Keratinocyte (primary cell): Measurements from ENCODE around the gene RPS19BP1.

ENCODE experiments used
- CTCF ChIP-seq, 3 experiments: IDR thresholded peaks in 1 of 3; conservative IDR thresholded peaks in 1 of 3; optimal IDR thresholded peaks in 1 of 3; 2 replicates in 2 of 3; 3 replicates in 1 of 3; pipeline versions ENCODE3 to v1.5.1; 2011; ENCODE audit warnings: low read length in 3 of 3, mild to moderate bottlenecking in 3 of 3, moderate library complexity in 2 of 3, control low read depth in 1 of 3, inconsistent platforms in 1 of 3; ENCODE audit not compliant: insufficient read depth in 2 of 3; ENCODE audit errors: extremely low read depth in 1 of 3
- EZH2 ChIP-seq: IDR thresholded peaks from one replicate; pipeline ENCODE4 v1.6.1; 2012; ENCODE audit warnings: inconsistent platforms, mild to moderate bottlenecking, low read length, moderate library complexity

- TF ChIP-seq CTCF (optimal IDR thresholded peaks at IDR 0.05 in 1 of 3, IDR thresholded peaks at IDR 0.05 in 1 of 3, conservative IDR thresholded peaks at IDR 0.05 in 1 of 3; ENCODE audit: extremely low read depth in 1 of 3, insufficient read depth in 2 of 3, low read length in 3 of 3) (peak in 2 of 3 experiments; percentile 8 to 75), EZH2 (no peak)
These were observed 34.8 kb upstream of the RPS19BP1 start for GRCh38 chr22:39567135-39567946.
